Endothelial cell of umbilical vein (primary cell): ENCODE results near the gene KRTAP10-8.

Experiments used
- JUN ChIP-seq: IDR thresholded peaks from 2 replicates; pipeline ENCODE4 v1.6.1; 2011; ENCODE audit warnings: borderline replicate concordance, low read depth; ENCODE audit not compliant: insufficient read length, insufficient read depth
- POLR2A ChIP-seq: IDR thresholded peaks from 2 replicates; pipeline ENCODE4 v1.6.1; 2012; ENCODE audit warnings: low read depth, mild to moderate bottlenecking, control low read depth, low read length
- POLR2AphosphoS5 ChIP-seq: IDR thresholded peaks from 2 replicates; pipeline ENCODE4 v1.6.1; 2012; ENCODE audit warnings: low read depth, mild to moderate bottlenecking, control low read depth, low read length, moderate library complexity; ENCODE audit not compliant: insufficient read depth
- TF ChIP-seq, protein P1 (sequence below), 2 donors: IDR thresholded peaks; 1 replicate in 1 of 2; 2 replicates in 1 of 2; pipeline ENCODE4 v1.5.1; 2011; ENCODE audit warnings: low read length in 2 of 2, mild to moderate bottlenecking in 2 of 2, moderate library complexity in 2 of 2, control low read depth in 1 of 2, inconsistent platforms in 1 of 2, low read depth in 1 of 2; ENCODE audit not compliant: insufficient read depth in 1 of 2; ENCODE audit errors: extremely low read depth in 1 of 2
- TF ChIP-seq, protein P2 (sequence below): IDR thresholded peaks from 2 replicates; pipeline ENCODE4 v1.6.1; 2011; ENCODE audit not compliant: insufficient read depth, insufficient read length

DNA sequence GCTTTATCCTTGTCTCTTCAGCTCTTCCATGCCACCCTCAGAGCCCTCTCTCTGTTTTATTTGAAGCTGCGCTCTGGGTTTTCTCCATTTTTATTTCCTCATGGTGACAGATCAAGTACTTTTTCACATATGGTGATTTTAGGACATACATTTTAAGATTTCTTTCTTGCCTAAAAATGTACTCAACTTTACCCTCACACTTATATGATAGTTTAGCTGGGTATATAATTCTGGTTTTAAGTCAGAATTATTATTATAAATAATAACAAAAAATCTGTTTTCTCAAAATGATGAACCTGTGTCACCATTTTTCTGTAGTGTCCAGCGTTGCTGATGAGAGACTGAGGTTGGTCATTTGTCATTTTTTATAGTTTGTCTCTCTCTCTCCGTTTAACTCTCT is 30.7 kb upstream of the KRTAP10-8 start:
- TF ChIP-seq JUN (no peak), POLR2A (no peak), POLR2AphosphoS5 (no peak)
- TF ChIP-seq, protein P1, sequence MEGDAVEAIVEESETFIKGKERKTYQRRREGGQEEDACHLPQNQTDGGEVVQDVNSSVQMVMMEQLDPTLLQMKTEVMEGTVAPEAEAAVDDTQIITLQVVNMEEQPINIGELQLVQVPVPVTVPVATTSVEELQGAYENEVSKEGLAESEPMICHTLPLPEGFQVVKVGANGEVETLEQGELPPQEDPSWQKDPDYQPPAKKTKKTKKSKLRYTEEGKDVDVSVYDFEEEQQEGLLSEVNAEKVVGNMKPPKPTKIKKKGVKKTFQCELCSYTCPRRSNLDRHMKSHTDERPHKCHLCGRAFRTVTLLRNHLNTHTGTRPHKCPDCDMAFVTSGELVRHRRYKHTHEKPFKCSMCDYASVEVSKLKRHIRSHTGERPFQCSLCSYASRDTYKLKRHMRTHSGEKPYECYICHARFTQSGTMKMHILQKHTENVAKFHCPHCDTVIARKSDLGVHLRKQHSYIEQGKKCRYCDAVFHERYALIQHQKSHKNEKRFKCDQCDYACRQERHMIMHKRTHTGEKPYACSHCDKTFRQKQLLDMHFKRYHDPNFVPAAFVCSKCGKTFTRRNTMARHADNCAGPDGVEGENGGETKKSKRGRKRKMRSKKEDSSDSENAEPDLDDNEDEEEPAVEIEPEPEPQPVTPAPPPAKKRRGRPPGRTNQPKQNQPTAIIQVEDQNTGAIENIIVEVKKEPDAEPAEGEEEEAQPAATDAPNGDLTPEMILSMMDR (IDR thresholded peaks at IDR 0.05; ENCODE audit: extremely low read depth in 1 of 2, insufficient read depth in 1 of 2, low read depth in 1 of 2, low read length in 2 of 2): no peak
- TF ChIP-seq, protein P2, sequence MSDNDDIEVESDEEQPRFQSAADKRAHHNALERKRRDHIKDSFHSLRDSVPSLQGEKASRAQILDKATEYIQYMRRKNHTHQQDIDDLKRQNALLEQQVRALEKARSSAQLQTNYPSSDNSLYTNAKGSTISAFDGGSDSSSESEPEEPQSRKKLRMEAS: no peak
